Measurements from ENCODE around the gene SLC25A40. TPM values are rescaled to one million over a fixed set of nuclear protein-coding genes. Genes with fewer than 3 reads are reported as not detected.

The SLC25A40 gene
- total and polyA plus RNA-seq, 9 donors = 9.8 to 27.1 (median 20.0) TPM

DNA sequence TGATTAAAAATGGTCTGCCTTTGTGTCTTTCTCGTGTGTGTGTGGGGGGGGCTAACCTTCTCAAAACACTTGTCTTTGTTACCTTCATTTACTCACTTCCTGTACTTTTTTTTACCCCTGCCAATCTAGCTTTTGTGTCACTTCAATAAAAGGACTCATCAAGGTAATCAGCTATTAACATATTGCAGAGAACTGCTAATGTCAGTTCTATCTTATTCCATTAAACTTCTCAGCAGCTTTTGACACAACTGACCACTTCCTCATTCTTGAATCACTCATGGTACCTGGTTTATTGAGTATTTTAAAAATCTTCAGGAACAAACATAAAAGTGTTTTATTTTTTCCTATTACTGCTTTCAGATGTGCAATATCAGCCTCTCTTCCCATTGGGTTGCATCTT is 59.8 kb downstream of the SLC25A40 start:
- no peak overlapping the region for H3K4me3 ChIP-seq
- H3K9me3 ChIP-seq = no peaks in the 10 kb centered on the region
- H3K4me1 ChIP-seq (ENCODE audit: insufficient read depth) = no peaks in the 10 kb centered on the region
- H3K27me3 ChIP-seq = no peaks in the 10 kb centered on the region
- DNase-seq = no peak
- 72 to 79% (median 75%) methylated on average over 1 of the region's 1 CpG for WGBS, 3 donors
- intact Hi-C loops (cut with DNase I) = no loop called here
- no peaks in the 10 kb centered on the region for H3K36me3 ChIP-seq
- H3K27ac ChIP-seq = no peak overlapping the region
- TF ChIP-seq POLR2A (IDR thresholded peaks at IDR 0.05) (no peak), EP300 (IDR thresholded peaks at IDR 0.05) (no peak)
- TF ChIP-seq, protein P1, sequence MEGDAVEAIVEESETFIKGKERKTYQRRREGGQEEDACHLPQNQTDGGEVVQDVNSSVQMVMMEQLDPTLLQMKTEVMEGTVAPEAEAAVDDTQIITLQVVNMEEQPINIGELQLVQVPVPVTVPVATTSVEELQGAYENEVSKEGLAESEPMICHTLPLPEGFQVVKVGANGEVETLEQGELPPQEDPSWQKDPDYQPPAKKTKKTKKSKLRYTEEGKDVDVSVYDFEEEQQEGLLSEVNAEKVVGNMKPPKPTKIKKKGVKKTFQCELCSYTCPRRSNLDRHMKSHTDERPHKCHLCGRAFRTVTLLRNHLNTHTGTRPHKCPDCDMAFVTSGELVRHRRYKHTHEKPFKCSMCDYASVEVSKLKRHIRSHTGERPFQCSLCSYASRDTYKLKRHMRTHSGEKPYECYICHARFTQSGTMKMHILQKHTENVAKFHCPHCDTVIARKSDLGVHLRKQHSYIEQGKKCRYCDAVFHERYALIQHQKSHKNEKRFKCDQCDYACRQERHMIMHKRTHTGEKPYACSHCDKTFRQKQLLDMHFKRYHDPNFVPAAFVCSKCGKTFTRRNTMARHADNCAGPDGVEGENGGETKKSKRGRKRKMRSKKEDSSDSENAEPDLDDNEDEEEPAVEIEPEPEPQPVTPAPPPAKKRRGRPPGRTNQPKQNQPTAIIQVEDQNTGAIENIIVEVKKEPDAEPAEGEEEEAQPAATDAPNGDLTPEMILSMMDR (IDR thresholded peaks at IDR 0.05) = no peak

GRCh38 chr7:87810726-87811125 is 65.4 kb downstream of the SLC25A40 start:
- H3K27ac ChIP-seq = no peak overlapping the region
- H3K27me3 ChIP-seq = no peaks in the 10 kb centered on the region
- intact Hi-C loops (cut with DNase I) = no loop called here
- 85 to 89% (median 88%) methylated on average over 2 of the region's 2 CpGs for WGBS, 3 donors
- no peak for DNase-seq
- H3K4me1 ChIP-seq (ENCODE audit: insufficient read depth) = no peaks in the 10 kb centered on the region
- no peak overlapping the region for H3K4me3 ChIP-seq
- TF ChIP-seq, protein P1 (IDR thresholded peaks at IDR 0.05) = no peak
- no peak for TF ChIP-seq POLR2A (IDR thresholded peaks at IDR 0.05)
- no peak for TF ChIP-seq EP300 (IDR thresholded peaks at IDR 0.05)
- no peaks in the 10 kb centered on the region for H3K36me3 ChIP-seq
- H3K9me3 ChIP-seq = no peaks in the 10 kb centered on the region

DNA sequence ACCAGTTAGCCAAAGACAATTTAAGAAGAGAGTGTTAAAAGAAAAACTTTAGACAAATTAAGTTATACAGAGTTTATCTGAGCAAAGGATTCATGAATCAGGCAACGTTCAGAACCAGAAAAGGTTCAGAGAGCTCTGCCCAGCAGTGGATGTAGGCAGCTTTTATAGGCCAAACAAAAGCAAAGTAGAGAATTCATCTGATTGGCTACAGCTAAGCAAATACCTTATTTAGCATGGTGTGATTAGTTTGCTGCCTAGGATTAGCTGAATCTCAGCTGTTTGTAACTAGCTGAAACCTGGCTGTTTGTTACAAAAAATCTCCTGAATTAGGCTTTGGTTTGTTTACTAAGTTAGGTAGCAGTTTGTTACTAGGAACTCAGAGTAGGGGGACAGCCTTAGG is 66.0 kb downstream of the SLC25A40 start:
- no peaks in the 10 kb centered on the region for H3K4me1 ChIP-seq (ENCODE audit: insufficient read depth)
- DNase-seq = no peak
- 16 to 20% (median 19%) methylated on average over 1 of the region's 1 CpG for WGBS, 3 donors
- intact Hi-C loops (cut with DNase I) = no loop called here
- TF ChIP-seq, protein P1 (IDR thresholded peaks at IDR 0.05) = no peak
- no peak for TF ChIP-seq POLR2A (IDR thresholded peaks at IDR 0.05)
- TF ChIP-seq EP300 (IDR thresholded peaks at IDR 0.05) = no peak
- no peaks in the 10 kb centered on the region for H3K27me3 ChIP-seq
- no peak overlapping the region for H3K27ac ChIP-seq
- no peak overlapping the region for H3K4me3 ChIP-seq
- H3K36me3 ChIP-seq = no peaks in the 10 kb centered on the region
- no peaks in the 10 kb centered on the region for H3K9me3 ChIP-seq

GRCh38 chr7:87806150-87806549 is 70.0 kb downstream of the SLC25A40 start:
- intact Hi-C loops (cut with DNase I) = no loop called here
- no peaks in the 10 kb centered on the region for H3K27me3 ChIP-seq

More at GRCh38 chr7:87806150-87806549, 70.0 kb downstream of the SLC25A40 start:
- Histone ChIP-seq H3K9me3 (no peaks in the 10 kb centered on the region), H3K27ac (no peak overlapping the region), H3K36me3 (no peaks in the 10 kb centered on the region), H3K4me1 (ENCODE audit: insufficient read depth) (no peaks in the 10 kb centered on the region), H3K4me3 (no peak overlapping the region)
- TF ChIP-seq EP300 (IDR thresholded peaks at IDR 0.05) = no peak
- TF ChIP-seq, protein P1 (IDR thresholded peaks at IDR 0.05) = no peak
- TF ChIP-seq POLR2A (IDR thresholded peaks at IDR 0.05) = no peak
- no peak for DNase-seq
